Memory B cell (primary cell): ENCODE data around the gene MATK.

Source experiments
- ATAC-seq: fragments of 150-1000 bp; cut with Tn5 transposase; 2 replicates; pipeline ENCODE4 v1.10.0; 2021; ENCODE audit warnings: low read depth, mild to moderate bottlenecking, moderate library complexity
- DNase-seq, 2 donors: peaks; one replicate each; pipeline ENCODE4 v3.0.0; 2022; ENCODE audit warnings: low spot score in 2 of 2
- H3K27ac Mint-ChIP-seq: one replicate; pipeline ENCODE4 v1.8.0; 2022; ENCODE audit warnings: mild to moderate bottlenecking, moderate library complexity, mixed read lengths
- H3K27me3 Mint-ChIP-seq: one replicate; pipeline ENCODE4 v1.8.0; 2022; ENCODE audit warnings: mixed read lengths
- H3K36me3 Mint-ChIP-seq: one replicate; pipeline ENCODE4 v1.8.0; 2022; ENCODE audit warnings: mild to moderate bottlenecking, mixed read lengths
- H3K4me1 Mint-ChIP-seq: one replicate; pipeline ENCODE4 v1.8.0; 2022; ENCODE audit warnings: mixed read lengths
- H3K4me3 Mint-ChIP-seq: one replicate; pipeline ENCODE4 v1.8.0; 2022; ENCODE audit warnings: mild to moderate bottlenecking, moderate library complexity, mixed read lengths
- H3K9me3 Mint-ChIP-seq: one replicate; pipeline ENCODE4 v1.8.0; 2022; ENCODE audit warnings: mixed read lengths

Gene MATK

DNA sequence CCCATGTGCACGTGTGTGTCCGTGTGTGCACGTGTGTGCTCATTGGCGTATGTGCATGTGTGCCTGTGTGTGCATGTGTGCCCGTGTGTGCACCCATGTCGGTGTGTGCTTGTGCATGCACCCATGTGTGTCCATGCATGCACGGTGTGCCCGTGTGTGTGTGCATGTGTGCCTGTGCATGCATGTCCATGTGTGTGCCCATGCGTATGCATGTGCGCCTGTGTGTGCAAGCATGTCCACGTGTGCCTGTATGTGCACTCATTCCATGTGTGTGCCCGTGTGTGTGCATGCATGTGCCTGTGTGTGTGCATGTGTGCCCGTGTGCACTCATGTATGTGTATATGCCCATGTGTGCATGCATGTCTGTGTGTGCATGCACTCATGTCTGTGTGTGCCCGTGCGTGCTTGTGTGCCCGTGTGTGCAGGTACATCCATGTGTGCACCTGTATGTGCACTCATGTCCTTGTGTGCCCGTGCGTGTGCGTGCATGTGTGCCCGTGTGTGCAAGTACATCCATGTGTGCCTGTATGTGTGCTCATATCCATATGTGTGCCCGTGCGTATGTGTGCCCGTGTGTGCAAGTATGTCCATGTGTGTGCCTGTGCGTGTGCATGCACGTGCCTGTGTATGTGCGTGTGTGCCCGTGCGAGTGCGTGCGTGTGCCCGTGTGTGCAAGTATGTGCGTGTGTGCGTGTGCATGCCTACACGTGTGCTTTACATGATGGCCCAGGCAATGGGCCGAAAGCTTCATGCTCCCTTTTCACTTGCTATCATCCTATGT, 21.6 kb upstream of the MATK start:
- no peak for DNase-seq
- Mint-ChIP-seq H3K27ac (no peak overlapping the region), H3K36me3 (peaks cover 2% of the 10 kb centered on the region), H3K9me3 (no peaks in the 10 kb centered on the region), H3K27me3 (peaks cover 10% of the 10 kb centered on the region), H3K4me3 (no peak overlapping the region), H3K4me1 (peaks cover 23% of the 10 kb centered on the region)
- ATAC-seq = no peak

GRCh38 chr19:3807131-3807480, 20.9 kb upstream of the MATK start:
- Mint-ChIP-seq H3K27ac (no peak overlapping the region), H3K4me1 (peaks cover 17% of the 10 kb centered on the region), H3K36me3 (no peaks in the 10 kb centered on the region), H3K27me3 (peaks cover 10% of the 10 kb centered on the region), H3K9me3 (no peaks in the 10 kb centered on the region), H3K4me3 (no peak overlapping the region)
- DNase-seq (no peak), ATAC-seq (no peak)

- DNase-seq = no peak
- H3K9me3 Mint-ChIP-seq = no peaks in the 10 kb centered on the region
- peaks cover 16% of the 10 kb centered on the region for H3K4me1 Mint-ChIP-seq
- no peak overlapping the region for H3K27ac Mint-ChIP-seq
- H3K27me3 Mint-ChIP-seq = peaks cover 10% of the 10 kb centered on the region
- no peak overlapping the region for H3K4me3 Mint-ChIP-seq
- ATAC-seq = no peak
- H3K36me3 Mint-ChIP-seq = no peaks in the 10 kb centered on the region
Observed at GRCh38 chr19:3805859-3806258, 19.7 kb upstream of the MATK start.

- DNase-seq = no peak
- Mint-ChIP-seq H3K27ac (no peak overlapping the region), H3K4me1 (peaks cover 14% of the 10 kb centered on the region), H3K36me3 (no peaks in the 10 kb centered on the region), H3K27me3 (peaks cover 12% of the 10 kb centered on the region), H3K4me3 (no peak overlapping the region), H3K9me3 (no peaks in the 10 kb centered on the region)
- ATAC-seq = no peak
Observed at GRCh38 chr19:3804429-3804828, 18.2 kb upstream of the MATK start.

GRCh38 chr19:3803986-3804385, 17.8 kb upstream of the MATK start:
- H3K9me3 Mint-ChIP-seq = no peaks in the 10 kb centered on the region
- no peak overlapping the region for H3K4me3 Mint-ChIP-seq
- H3K27ac Mint-ChIP-seq = no peak overlapping the region
- H3K4me1 Mint-ChIP-seq = peaks cover 16% of the 10 kb centered on the region
- no peak for ATAC-seq
- DNase-seq = no peak
- H3K27me3 Mint-ChIP-seq = peaks cover 14% of the 10 kb centered on the region
- no peaks in the 10 kb centered on the region for H3K36me3 Mint-ChIP-seq

GRCh38 chr19:3803114-3803888, 17.1 kb upstream of the MATK start:
- H3K36me3 Mint-ChIP-seq = no peaks in the 10 kb centered on the region
- H3K27me3 Mint-ChIP-seq = peaks cover 14% of the 10 kb centered on the region
- DNase-seq (no peak), ATAC-seq (no peak)
- no peaks in the 10 kb centered on the region for H3K9me3 Mint-ChIP-seq
- H3K27ac Mint-ChIP-seq = no peak overlapping the region
- peaks cover 16% of the 10 kb centered on the region for H3K4me1 Mint-ChIP-seq
- no peak overlapping the region for H3K4me3 Mint-ChIP-seq

GRCh38 chr19:3801412-3802096, 15.4 kb upstream of the MATK start:
- peaks cover 4% of the 10 kb centered on the region for H3K9me3 Mint-ChIP-seq
- no peak overlapping the region for H3K27ac Mint-ChIP-seq
- peaks cover 13% of the 10 kb centered on the region for H3K27me3 Mint-ChIP-seq
- DNase-seq = peak in 1 of 2 donors; percentile 37
- peaks cover 6% of the 10 kb centered on the region for H3K4me1 Mint-ChIP-seq
- H3K36me3 Mint-ChIP-seq = peaks cover 4% of the 10 kb centered on the region
- ATAC-seq = peak; percentile 76
- H3K4me3 Mint-ChIP-seq = peak overlapping the region; percentile 17

GRCh38 chr19:3800996-3801395, 14.8 kb upstream of the MATK start:
- ATAC-seq (no peak), DNase-seq (no peak)
- H3K4me3 Mint-ChIP-seq = no peak overlapping the region
- H3K27me3 Mint-ChIP-seq = peaks cover 12% of the 10 kb centered on the region
- H3K27ac Mint-ChIP-seq = no peak overlapping the region
- H3K9me3 Mint-ChIP-seq = peaks cover 6% of the 10 kb centered on the region
- peaks cover 4% of the 10 kb centered on the region for H3K36me3 Mint-ChIP-seq
- peaks cover 5% of the 10 kb centered on the region for H3K4me1 Mint-ChIP-seq

DNA sequence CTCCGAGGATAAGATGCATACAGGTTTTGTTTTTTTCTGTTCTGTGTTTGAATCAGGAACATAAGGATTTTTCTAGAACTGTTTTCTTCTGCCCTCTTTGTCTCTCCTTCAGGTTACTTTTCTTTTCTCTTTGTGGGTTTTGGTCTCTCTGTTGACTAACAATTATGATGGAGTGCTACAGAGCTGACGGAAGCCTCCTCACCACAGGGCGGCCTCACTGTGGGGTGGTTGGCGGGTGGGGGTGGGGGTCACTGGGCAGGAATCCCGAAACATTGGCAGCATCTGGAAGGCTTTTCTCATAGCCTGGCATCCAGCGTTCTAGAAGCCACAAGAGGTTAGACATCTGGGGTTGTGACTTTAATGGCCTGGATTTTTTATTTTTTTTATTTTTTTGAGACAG, 12.0 kb upstream of the MATK start:
- peaks cover 10% of the 10 kb centered on the region for H3K9me3 Mint-ChIP-seq
- H3K4me1 Mint-ChIP-seq = peaks cover 5% of the 10 kb centered on the region
- peaks cover 14% of the 10 kb centered on the region for H3K27me3 Mint-ChIP-seq
- DNase-seq (no peak), ATAC-seq (no peak)
- peaks cover 6% of the 10 kb centered on the region for H3K36me3 Mint-ChIP-seq
- no peak overlapping the region for H3K4me3 Mint-ChIP-seq
- H3K27ac Mint-ChIP-seq = no peak overlapping the region

DNA sequence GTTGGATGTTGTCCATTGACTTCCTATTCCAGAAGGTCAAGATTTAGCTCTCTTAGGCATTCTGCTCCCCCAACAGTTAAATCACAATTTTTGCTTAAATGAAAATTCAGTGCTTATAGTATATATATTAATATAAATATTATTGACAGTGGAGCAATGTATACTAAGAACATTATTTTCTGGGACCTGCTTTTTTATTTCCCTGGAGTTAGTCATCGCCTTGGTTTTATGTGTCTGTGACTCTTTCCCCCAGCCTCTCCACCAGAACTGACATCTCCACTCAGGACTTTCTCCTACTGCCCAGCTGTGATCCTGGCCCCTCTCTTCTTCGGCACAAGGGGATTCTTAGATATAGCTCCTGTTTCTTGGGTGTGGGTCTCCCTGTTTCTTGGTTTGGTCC, 10.2 kb upstream of the MATK start:
- H3K27me3 Mint-ChIP-seq = peaks cover 12% of the 10 kb centered on the region
- no peak for DNase-seq
- H3K4me1 Mint-ChIP-seq = peaks cover 2% of the 10 kb centered on the region
- H3K36me3 Mint-ChIP-seq = peaks cover 8% of the 10 kb centered on the region
- H3K9me3 Mint-ChIP-seq = peaks cover 11% of the 10 kb centered on the region
- H3K27ac Mint-ChIP-seq = no peak overlapping the region
- ATAC-seq = no peak
- no peak overlapping the region for H3K4me3 Mint-ChIP-seq

- Mint-ChIP-seq H3K9me3 (peaks cover 12% of the 10 kb centered on the region), H3K4me1 (no peaks in the 10 kb centered on the region), H3K36me3 (peaks cover 8% of the 10 kb centered on the region), H3K27me3 (peaks cover 13% of the 10 kb centered on the region), H3K27ac (no peak overlapping the region), H3K4me3 (no peak overlapping the region)
- DNase-seq (no peak), ATAC-seq (no peak)
Observed at GRCh38 chr19:3793799-3794198, 7.6 kb upstream of the MATK start.

- no peak for ATAC-seq
- no peak for DNase-seq
- H3K27me3 Mint-ChIP-seq = peaks cover 13% of the 10 kb centered on the region
- H3K27ac Mint-ChIP-seq = no peak overlapping the region
- H3K4me1 Mint-ChIP-seq = no peaks in the 10 kb centered on the region
- H3K36me3 Mint-ChIP-seq = peaks cover 8% of the 10 kb centered on the region
- no peak overlapping the region for H3K4me3 Mint-ChIP-seq
- H3K9me3 Mint-ChIP-seq = peaks cover 12% of the 10 kb centered on the region
Observed at GRCh38 chr19:3792114-3792513, 5.9 kb upstream of the MATK start.

GRCh38 chr19:3790941-3791340, 4.8 kb upstream of the MATK start:
- Mint-ChIP-seq H3K4me1 (no peaks in the 10 kb centered on the region), H3K9me3 (peaks cover 7% of the 10 kb centered on the region), H3K27me3 (peaks cover 12% of the 10 kb centered on the region), H3K4me3 (no peak overlapping the region), H3K27ac (no peak overlapping the region), H3K36me3 (peaks cover 4% of the 10 kb centered on the region)
- DNase-seq = no peak
- no peak for ATAC-seq

GRCh38 chr19:3790209-3790734, 4.1 kb upstream of the MATK start:
- Mint-ChIP-seq H3K4me1 (no peaks in the 10 kb centered on the region), H3K27me3 (peaks cover 12% of the 10 kb centered on the region), H3K36me3 (peaks cover 4% of the 10 kb centered on the region), H3K27ac (no peak overlapping the region), H3K4me3 (no peak overlapping the region), H3K9me3 (peaks cover 7% of the 10 kb centered on the region)
- DNase-seq = no peak
- ATAC-seq = no peak
